B cell (primary cell): ENCODE results near the gene CNTN4.

Experiments used
- CTCF ChIP-seq: fragments of 200-600 bp; IDR thresholded peaks from one replicate; pipeline ENCODE4 v1.8.0; 2022; ENCODE audit warnings: antibody characterized with exemption, mild to moderate bottlenecking
- EZH2 ChIP-seq: IDR thresholded peaks from 2 replicates; pipeline ENCODE4 v1.6.1; 2012; ENCODE audit warnings: borderline replicate concordance, low read depth, mild to moderate bottlenecking, moderate library complexity, low read length; ENCODE audit not compliant: insufficient read depth, poor library complexity, severe bottlenecking

GRCh38 chr3:2853651-2854050 is 755.0 kb downstream of the CNTN4 start:
- TF ChIP-seq CTCF (no peak), EZH2 (no peak)
